Peyer's patch (tissue), 4 donors: ENCODE results near the gene STH. TPM values are rescaled to one million over a fixed set of nuclear protein-coding genes. Genes with fewer than 3 reads are reported as not detected.

Experiments
- DNase-seq, 3 donors: peaks; one replicate each; pipeline ENCODE4 v3.0.0-alpha.2; 2017 to 2019
- H3K27ac ChIP-seq, 4 donors: fragments of 200-600 bp; sonication (generic); one replicate each; pipeline ENCODE4 v1.5.1; 2016 to 2019
- H3K27me3 ChIP-seq, 2 donors: fragments of 200-600 bp; sonication (generic); one replicate each; pipeline ENCODE4 v1.5.1; 2019
- H3K36me3 ChIP-seq, 3 donors: fragments of 200-600 bp; sonication (generic); one replicate each; pipeline ENCODE4 v1.5.1; 2016 to 2019
- H3K4me1 ChIP-seq, 4 donors: fragments of 200-600 bp; sonication (generic); one replicate each; pipeline ENCODE4 v1.5.1; 2016 to 2019
- H3K4me3 ChIP-seq, 4 donors: fragments of 200-600 bp; sonication (generic); 1 replicate in 3 of 4; 2 replicates in 1 of 4; pipeline ENCODE4 v1.5.1; 2016 to 2019; ENCODE audit warnings: mild to moderate bottlenecking in 1 of 4
- H3K9me3 ChIP-seq, 4 donors: fragments of 200-600 bp; sonication (generic); one replicate each; pipeline ENCODE4 v1.5.1; 2016 to 2019; ENCODE audit warnings: mild to moderate bottlenecking in 1 of 4
- POLR2A ChIP-seq, 2 donors: fragments of 450-650 bp; IDR thresholded peaks; one replicate each; pipeline ENCODE4 v1.5.1; 2017; ENCODE audit warnings: antibody characterized with exemption in 2 of 2, mild to moderate bottlenecking in 2 of 2, moderate library complexity in 2 of 2
- total RNA-seq, 4 donors: library from RNA; depleted of rRNA; stranded (reverse); fragments of >200 nt; gene quantifications; one replicate each; pipeline ENCODE4 v1.1.0, GENCODE V29; 2016
- TF ChIP-seq, protein P1 (sequence below), 6 experiments: fragments of 450-650 bp in 4 of 6; fragments of 200-600 bp in 2 of 6; sonication (generic) in 1 of 6; IDR thresholded peaks; one replicate each; pipeline ENCODE4 v1.5.1; 2017 to 2019; ENCODE audit warnings: antibody characterized with exemption in 6 of 6, mild to moderate bottlenecking in 3 of 6, moderate library complexity in 1 of 6

Gene STH
- total RNA-seq, 4 donors from 2014 or later: not detected

DNA sequence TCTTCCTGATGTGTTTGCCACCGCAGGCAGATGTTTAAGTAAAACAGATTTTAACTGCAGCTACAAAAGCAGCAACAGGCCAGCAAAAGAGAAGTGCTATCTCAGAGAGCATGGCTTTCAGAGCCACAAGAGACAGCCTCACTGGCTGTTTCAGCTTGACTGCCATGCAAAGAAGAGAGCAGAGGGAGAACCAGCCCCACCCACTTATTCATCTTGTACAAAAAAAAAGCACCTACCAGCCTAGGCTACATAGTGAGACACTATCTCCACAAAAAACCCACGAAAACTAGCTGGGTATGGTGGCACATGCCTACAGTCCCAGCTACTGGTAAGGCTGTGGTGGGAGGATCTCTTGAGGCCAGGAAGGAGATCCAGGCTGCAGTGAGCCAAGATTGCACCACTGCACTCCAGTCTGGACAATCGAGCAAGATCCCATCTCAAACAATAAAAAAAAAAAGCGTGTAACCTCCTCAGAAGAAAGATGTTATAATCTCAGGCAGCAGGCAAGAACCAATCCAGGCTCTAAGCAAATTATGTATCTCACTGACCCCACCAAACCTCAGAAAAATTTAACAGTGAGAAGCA is 30.0 kb downstream of the STH start:
- Histone ChIP-seq H3K4me3 (no peak overlapping the region), H3K4me1 (no peaks in the 10 kb centered on the region), H3K27me3 (no peaks in the 10 kb centered on the region), H3K27ac (no peak overlapping the region), H3K9me3 (no peaks in the 10 kb centered on the region), H3K36me3 (peaks cover 0 to 75% (median 0%) of the 10 kb centered on the region in 3 donors)
- TF ChIP-seq, protein P1, sequence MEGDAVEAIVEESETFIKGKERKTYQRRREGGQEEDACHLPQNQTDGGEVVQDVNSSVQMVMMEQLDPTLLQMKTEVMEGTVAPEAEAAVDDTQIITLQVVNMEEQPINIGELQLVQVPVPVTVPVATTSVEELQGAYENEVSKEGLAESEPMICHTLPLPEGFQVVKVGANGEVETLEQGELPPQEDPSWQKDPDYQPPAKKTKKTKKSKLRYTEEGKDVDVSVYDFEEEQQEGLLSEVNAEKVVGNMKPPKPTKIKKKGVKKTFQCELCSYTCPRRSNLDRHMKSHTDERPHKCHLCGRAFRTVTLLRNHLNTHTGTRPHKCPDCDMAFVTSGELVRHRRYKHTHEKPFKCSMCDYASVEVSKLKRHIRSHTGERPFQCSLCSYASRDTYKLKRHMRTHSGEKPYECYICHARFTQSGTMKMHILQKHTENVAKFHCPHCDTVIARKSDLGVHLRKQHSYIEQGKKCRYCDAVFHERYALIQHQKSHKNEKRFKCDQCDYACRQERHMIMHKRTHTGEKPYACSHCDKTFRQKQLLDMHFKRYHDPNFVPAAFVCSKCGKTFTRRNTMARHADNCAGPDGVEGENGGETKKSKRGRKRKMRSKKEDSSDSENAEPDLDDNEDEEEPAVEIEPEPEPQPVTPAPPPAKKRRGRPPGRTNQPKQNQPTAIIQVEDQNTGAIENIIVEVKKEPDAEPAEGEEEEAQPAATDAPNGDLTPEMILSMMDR (IDR thresholded peaks at IDR 0.05): no peak
- no peak for TF ChIP-seq POLR2A (IDR thresholded peaks at IDR 0.05)
- DNase-seq: no peak

DNA sequence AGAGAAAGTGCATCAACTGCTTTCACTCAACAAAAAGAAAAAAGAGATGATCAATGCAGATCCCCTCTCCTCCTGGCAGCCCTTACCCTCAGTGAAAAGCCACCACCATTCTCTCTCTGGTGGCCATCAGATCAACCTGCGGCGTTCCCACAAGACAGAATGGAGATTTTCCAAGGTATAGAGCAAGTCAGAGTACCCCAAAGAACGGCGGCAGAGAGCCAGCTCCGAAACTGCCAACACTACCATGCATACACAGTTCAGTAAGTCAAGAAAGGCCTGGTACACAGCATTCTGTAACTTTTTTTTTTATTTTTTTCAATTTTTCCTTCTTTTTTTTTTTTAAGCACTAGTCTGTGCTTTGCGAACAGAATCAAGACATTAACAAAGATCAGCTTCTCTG is 30.6 kb downstream of the STH start:
- Histone ChIP-seq H3K4me1 (no peaks in the 10 kb centered on the region), H3K27me3 (no peaks in the 10 kb centered on the region), H3K4me3 (no peak overlapping the region), H3K9me3 (no peaks in the 10 kb centered on the region), H3K27ac (no peak overlapping the region), H3K36me3 (peaks cover 0 to 80% (median 0%) of the 10 kb centered on the region in 3 donors)
- TF ChIP-seq, protein P1 (IDR thresholded peaks at IDR 0.05): no peak
- TF ChIP-seq POLR2A (IDR thresholded peaks at IDR 0.05): no peak
- no peak for DNase-seq

DNA sequence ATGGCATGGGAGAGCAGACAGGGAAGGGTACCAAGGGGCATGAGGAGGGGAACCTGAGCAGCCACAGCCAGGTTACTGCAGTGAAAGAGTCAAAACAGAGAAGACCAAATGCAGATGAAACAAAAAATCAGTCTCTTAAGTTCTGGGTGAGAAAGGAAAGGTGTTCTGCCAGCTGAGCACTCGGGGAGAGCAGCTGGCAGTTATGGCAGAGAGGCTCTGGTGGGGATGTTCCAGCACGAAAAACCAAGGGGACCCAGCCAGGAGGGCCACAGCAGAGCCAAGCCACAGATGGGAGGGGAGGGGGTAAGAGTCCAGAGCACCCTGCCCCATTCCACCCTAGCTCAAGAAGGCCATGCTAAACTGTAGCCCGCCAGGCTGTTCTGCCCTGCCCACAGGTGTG is 31.7 kb downstream of the STH start:
- no peak overlapping the region for H3K4me3 ChIP-seq
- TF ChIP-seq, protein P1 (IDR thresholded peaks at IDR 0.05): no peak
- TF ChIP-seq POLR2A (IDR thresholded peaks at IDR 0.05): no peak
- H3K4me1 ChIP-seq: peaks cover 0 to 8% (median 0%) of the 10 kb centered on the region in 4 donors
- no peak overlapping the region for H3K27ac ChIP-seq
- H3K36me3 ChIP-seq: peaks cover 0 to 92% (median 0%) of the 10 kb centered on the region in 3 donors
- no peaks in the 10 kb centered on the region for H3K27me3 ChIP-seq
- no peaks in the 10 kb centered on the region for H3K9me3 ChIP-seq
- no peak for DNase-seq

DNA sequence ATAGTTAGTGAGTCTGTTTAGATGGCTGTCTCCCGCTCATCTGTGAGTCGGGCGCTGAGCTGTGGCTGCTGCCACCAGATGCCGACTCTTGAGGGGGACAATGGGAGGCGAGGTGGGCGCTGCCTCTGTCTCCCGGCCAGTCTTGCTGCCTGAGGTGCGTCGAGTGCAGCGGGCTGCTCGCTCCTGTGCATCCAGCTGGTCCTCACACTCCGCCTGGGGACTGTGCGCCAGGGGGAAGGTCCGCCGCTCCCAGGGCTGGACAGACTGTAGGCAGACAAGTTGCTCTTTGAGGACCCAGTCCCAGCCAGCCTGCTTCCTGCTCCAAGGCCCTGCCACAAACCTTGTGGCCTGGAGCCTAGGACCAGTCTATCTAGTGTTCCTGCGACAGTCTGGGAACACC is 32.4 kb downstream of the STH start:
- H3K27me3 ChIP-seq: no peaks in the 10 kb centered on the region
- H3K27ac ChIP-seq: no peak overlapping the region
- peaks cover 0 to 8% (median 0%) of the 10 kb centered on the region in 4 donors for H3K4me1 ChIP-seq
- H3K4me3 ChIP-seq: no peak overlapping the region
- TF ChIP-seq, protein P1 (IDR thresholded peaks at IDR 0.05): no peak
- TF ChIP-seq POLR2A (IDR thresholded peaks at IDR 0.05): no peak
- H3K9me3 ChIP-seq: no peaks in the 10 kb centered on the region
- peaks cover 0 to 96% (median 0%) of the 10 kb centered on the region in 3 donors for H3K36me3 ChIP-seq
- no peak for DNase-seq

DNA sequence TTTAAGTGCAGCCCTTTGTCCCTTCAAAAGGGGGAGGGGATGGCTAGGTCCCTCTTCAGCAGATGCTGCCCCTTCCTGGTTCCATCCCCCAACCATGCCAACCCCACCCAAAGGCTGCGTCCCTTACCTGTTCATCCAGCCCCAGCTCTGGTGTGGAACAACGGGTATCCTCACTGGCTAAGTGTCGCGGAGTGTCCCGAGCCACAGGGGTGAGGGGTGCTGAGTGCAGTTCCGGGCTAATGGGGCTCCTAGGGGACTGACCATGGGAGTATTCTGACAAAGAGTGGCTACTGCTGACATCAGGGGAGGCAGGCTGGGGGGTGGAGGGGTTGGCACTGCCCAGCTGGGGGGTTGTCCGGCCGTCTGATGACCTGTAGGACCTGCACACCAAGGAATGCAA is 32.9 kb downstream of the STH start:
- Histone ChIP-seq H3K27me3 (no peaks in the 10 kb centered on the region), H3K4me3 (no peak overlapping the region), H3K36me3 (peaks cover 0 to 96% (median 0%) of the 10 kb centered on the region in 3 donors), H3K9me3 (no peaks in the 10 kb centered on the region), H3K4me1 (peaks cover 0 to 8% (median 0%) of the 10 kb centered on the region in 4 donors), H3K27ac (no peak overlapping the region)
- no peak for DNase-seq
- TF ChIP-seq, protein P1 (IDR thresholded peaks at IDR 0.05): no peak
- no peak for TF ChIP-seq POLR2A (IDR thresholded peaks at IDR 0.05)
